GM21526 (cell line): ENCODE data around the gene ZNF507.
"Not testable (repeated sequence)": the region's sequence is repeated elsewhere in the genome, so short reads cannot be mapped to it uniquely, and the experiment has no call there.

ENCODE experiments used
- ATAC-seq: cut with Tn5 transposase; IDR thresholded peaks from one replicate; pipeline ENCODE4 v1.9.1; 2021; ENCODE audit warnings: moderate library complexity; ENCODE audit not compliant: unreplicated experiment, low FRiP score

The ZNF507 gene

DNA sequence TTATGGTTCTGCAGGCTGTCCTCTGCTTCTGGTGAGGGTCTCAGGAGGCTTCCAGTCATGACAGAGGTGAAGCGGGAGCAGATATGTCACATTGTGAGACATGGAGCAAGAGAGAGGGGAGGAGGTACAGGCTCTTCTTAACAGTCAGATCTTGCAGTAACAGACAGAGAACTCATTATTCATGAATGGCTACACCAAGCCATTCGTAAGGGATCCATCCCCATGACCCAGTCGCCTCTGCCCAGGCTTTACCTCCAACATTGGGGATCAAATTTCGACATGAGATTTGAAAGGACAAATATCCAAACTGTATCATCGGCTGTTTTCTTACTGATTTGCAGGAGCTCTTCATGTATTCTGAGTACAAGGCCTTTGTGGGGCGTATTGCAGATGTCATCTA, 21.7 kb downstream of the ZNF507 start:
- no peak for ATAC-seq

DNA sequence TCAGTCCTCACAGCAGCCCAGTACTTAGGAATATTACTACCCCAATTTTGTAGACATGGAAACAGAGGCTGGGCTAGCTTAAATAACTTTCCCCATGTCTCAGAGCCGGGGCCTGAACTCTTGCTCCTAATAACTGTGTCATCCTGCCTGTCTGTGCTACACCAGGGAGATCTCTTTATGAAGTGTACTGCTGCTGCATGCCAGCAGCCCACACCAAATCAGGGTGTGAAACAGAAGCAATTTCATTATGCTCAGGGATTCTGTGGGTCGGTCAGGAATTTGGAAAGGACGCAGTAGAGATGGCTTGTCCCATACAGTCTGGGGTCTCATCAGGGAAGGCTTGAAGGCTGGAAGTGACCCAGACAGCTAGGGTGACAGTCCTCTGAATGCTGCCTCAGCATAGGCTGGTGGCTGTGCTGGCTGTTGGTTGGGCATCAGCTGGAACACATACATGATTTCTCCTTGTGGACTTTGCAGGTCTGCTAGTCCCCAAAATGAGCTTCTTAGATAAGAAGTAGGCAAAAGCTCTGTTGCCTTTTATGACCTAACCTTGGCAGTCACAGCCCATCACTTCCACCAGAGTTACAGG, 22.6 kb downstream of the ZNF507 start:
- no peak for ATAC-seq

DNA sequence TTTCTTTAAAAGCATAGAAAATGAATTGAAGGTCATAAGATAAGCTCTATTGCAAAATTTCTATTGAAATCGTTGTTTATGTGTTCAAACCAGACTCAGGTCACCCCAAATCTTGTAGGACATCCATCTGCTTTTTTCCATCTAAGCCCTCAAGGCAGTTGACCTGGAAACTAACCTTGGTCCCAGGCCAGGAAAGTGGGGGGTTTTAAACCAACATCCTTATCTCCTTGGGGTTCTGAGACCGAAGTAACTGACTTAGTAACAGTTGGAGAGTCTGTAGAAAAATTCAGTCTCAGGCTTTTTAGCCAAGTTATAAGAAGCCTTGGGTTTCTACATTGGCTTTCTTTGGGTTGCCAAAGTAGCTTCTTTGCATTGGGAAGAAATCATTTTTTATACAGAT, 23.4 kb downstream of the ZNF507 start:
- no peak for ATAC-seq

- ATAC-seq: no peak
Measured at GRCh38 chr19:32372726-32373517, 27.5 kb downstream of the ZNF507 start.

- no peak for ATAC-seq
Measured at GRCh38 chr19:32373585-32374295, 28.3 kb downstream of the ZNF507 start.

DNA sequence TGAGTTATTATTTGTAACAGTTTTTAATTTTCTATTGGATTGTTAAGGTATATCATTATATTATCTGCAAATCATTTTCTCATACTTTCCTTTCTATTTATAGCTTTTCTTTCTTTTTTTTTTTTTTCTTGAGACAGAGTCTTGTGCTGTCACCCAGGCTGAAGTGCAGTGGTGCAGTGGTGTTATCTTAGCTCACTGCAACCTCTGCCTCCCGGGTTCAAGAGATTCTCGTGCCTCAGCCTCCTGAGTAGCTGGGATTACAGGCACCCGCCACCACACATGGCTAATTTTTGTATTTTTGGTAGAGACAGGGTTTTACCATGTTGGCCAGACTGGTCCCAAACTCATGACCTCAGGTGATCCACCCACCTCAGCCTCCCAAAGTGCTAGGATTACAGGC, 29.0 kb downstream of the ZNF507 start:
- not testable (repeated sequence) for ATAC-seq

DNA sequence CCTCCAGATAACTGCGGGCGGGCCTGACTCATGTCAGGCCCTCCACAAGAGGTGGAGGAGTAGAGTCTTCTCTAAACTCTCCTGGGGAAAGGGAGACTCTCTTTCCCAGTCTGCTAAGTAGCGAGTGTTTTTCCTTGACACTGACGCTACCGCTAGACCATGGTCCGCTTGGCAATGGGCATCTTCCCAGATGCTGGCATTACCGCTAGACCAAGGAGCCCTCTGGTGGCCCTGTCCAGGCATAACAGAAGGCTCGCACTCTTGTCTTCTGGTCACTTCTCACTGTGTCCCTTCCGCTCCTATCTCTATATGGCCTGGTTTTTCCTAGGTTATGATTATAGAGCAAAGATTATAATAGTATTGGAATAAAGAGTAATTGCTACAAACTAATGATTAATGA, 31.7 kb downstream of the ZNF507 start:
- not testable (repeated sequence) for ATAC-seq

- ATAC-seq: no peak
Measured at GRCh38 chr19:32380269-32380668, 34.9 kb downstream of the ZNF507 start.

DNA sequence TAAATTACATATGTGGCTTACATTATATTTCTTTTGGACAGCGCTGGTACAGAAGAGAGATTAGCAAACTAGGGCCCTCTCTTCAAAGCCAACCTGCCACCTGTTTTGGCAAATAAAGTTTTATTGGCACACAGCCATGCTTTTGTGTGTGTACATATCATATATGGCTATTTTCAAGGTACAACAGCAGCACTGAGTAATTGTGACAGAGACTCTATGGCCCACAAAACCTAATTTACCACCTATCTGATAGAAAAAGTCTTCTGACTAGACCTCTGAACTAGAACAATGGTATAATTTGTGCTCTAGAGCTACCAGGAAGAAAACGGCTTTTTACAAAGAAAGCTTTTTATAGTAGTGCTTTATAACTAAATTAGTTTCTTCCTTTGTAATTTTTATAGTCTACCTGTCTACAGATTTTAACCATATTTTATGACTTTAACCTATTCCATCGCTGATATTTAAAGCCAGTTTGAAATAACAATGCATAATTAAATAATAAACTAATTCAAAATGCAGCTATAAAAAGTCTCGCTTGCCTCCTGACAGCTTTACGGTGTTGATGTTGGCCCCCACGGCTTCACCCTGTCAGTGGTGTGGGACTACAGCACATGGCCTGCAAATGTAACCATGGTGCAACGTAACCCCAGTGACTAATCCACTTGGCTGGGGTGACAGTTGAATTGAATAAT, 42.4 kb downstream of the ZNF507 start:
- ATAC-seq: no peak

- ATAC-seq: no peak
Measured at GRCh38 chr19:32388393-32388855, 43.0 kb downstream of the ZNF507 start.

- no peak for ATAC-seq
Measured at GRCh38 chr19:32392901-32393300, 47.5 kb downstream of the ZNF507 start.

- ATAC-seq: no peak
Measured at GRCh38 chr19:32396046-32396652, 50.7 kb downstream of the ZNF507 start.

DNA sequence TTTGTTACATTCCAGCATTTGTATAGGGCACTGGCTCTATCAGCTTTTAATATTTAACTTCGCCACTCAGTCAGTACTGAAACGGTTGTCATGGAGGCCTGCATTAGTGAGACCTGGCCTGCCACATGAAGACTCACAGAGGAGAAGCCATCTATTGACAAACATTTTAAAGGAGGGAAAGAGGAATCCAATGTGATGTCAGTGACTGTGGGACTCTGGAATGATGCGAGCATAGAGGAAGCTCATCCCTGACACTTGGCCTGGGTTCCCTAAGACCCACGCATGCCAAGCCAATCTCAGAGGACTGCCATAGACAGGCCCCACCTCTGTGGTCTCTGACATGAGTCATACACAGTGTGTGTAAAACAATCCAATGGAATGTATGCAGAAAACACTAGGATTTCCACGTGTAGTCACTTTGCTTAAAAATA, 52.3 kb downstream of the ZNF507 start:
- ATAC-seq: no peak

GRCh38 chr19:32401992-32402391, 56.6 kb downstream of the ZNF507 start:
- ATAC-seq: no peak

DNA sequence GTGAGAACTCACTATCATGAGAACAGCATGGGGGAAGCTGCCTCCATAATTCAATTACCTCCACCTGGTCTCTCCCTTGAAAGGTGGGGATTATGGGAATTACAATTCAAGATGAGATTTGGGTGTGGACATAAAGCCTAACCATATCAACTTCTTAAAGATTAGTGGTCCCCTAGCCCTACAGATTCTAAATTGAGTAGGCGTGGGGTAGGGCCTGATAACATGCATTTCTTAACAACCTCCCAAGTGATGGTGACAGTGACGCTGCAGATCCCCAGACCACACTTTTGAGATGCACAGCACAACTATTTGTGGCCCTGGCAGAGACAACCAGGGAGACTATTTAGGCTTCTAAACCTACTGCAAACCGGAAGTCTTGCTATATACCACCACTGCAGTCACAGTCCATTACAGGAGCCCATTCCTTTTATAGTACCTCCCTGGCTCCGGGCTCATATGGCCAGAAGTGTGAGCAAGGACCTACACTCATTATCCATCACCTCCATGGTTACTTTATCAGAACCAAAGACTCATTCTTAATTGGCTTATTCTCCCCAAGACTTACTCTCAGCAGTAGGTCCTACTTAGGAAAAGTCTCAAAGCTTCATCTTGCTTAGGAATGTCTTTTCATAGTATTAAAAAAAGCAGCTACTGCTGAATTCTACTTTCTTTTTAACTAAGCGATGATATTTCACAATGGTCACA, 58.0 kb downstream of the ZNF507 start:
- ATAC-seq: no peak

DNA sequence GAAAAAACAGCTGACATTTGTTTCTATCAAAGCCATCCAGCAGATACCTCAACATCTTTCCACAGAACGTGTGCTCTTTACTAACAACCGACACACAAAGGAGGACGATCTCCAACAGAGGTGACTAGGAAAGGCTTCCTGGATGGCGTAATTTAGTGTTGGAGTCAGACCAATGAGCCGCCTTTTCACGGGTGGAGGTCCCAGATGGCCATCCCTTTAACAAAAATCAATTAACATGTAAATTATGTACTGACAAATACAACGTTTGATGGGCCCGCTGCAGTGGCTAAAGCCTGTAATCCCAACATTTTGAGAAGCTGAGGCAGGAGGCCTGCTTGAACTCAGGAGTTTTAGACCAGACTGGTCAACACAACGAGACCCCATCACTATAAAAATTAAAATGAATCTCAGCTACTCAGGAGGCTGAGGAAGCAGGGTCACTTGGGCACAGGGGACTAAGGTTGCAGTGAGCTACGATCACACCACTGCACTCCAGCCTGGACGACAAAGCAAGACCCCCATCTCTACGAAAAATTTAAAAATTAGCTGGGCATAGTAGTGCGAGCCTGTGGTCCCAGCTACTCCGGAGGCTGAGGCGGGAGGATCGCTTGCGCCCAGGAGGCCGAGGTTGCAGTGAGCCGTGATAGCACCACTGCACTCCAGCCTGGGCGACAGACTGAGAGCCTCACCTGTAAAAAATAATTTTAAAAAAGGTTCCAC, 59.0 kb downstream of the ZNF507 start:
- no peak for ATAC-seq

- no peak for ATAC-seq
Measured at GRCh38 chr19:32404933-32405430, 59.6 kb downstream of the ZNF507 start.

GRCh38 chr19:32405431-32406160, 60.2 kb downstream of the ZNF507 start, which contains the start of gene DPY19L3:
Gene DPY19L3 (plus strand): TSS chr19:32405770. CDS start chr19:32408254, 2,484 bp downstream.
- peak; percentile 90 for ATAC-seq
